CD14-positive monocyte (primary cell): Measurements from ENCODE around the gene POR. TPM values are rescaled to one million over a fixed set of nuclear protein-coding genes. Genes with fewer than 3 reads are reported as not detected.
A peak's percentile ranks its signal among the peaks of the same experiment; 100 is the strongest.

ENCODE experiments used
- DNase-seq, 3 donors: peaks; one replicate each; pipeline ENCODE4 v3.0.0-alpha.2; 2011 to 2022
- H2AFZ ChIP-seq: 2 replicates; pipeline ENCODE4 v1.6.0; 2012; ENCODE audit warnings: mild to moderate bottlenecking, low read depth, low read length, inconsistent platforms; ENCODE audit not compliant: insufficient read depth, poor library complexity, severe bottlenecking
- H3K27ac ChIP-seq, 2 donors: 1 replicate in 1 of 2; 2 replicates in 1 of 2; pipeline ENCODE4 v1.5.1; 2012 to 2013; ENCODE audit warnings: low read length in 2 of 2, control low read depth in 1 of 2, inconsistent platforms in 1 of 2, low read depth in 1 of 2, mild to moderate bottlenecking in 1 of 2
- H3K27me3 ChIP-seq, 2 donors: one replicate each; pipeline versions ENCODE4 v1.6.0 to v1.6.1; 2011 to 2013; ENCODE audit warnings: low read length in 2 of 2; ENCODE audit not compliant: control insufficient read depth in 2 of 2, insufficient read depth in 2 of 2
- H3K36me3 ChIP-seq, 2 donors: replicated peaks in 1 of 2; 1 replicate in 1 of 2; 2 replicates in 1 of 2; pipeline versions ENCODE4 v1.5.1 to v1.6.1; 2012 to 2013; ENCODE audit warnings: low read length in 2 of 2, control low read depth in 1 of 2, inconsistent platforms in 1 of 2, mild to moderate bottlenecking in 1 of 2; ENCODE audit not compliant: insufficient read depth in 2 of 2, control insufficient read depth in 1 of 2
- H3K4me1 ChIP-seq, 2 donors: 1 replicate in 1 of 2; 2 replicates in 1 of 2; pipeline versions ENCODE4 v1.5.1 to v1.6.1; 2012 to 2013; ENCODE audit warnings: low read length in 2 of 2, control low read depth in 1 of 2, inconsistent platforms in 1 of 2, mild to moderate bottlenecking in 1 of 2, moderate library complexity in 1 of 2; ENCODE audit not compliant: insufficient read depth in 2 of 2, control insufficient read depth in 1 of 2
- H3K4me2 ChIP-seq: replicated peaks from 2 replicates; pipeline ENCODE3; 2012; ENCODE audit warnings: low read length, moderate library complexity, mild to moderate bottlenecking; ENCODE audit not compliant: poor library complexity, severe bottlenecking; ENCODE audit errors: extremely low read depth
- H3K4me3 ChIP-seq, 3 experiments: fragments of 200-600 bp in 1 of 3; sonication (generic) in 1 of 3; replicated peaks in 1 of 3; 1 replicate in 2 of 3; 2 replicates in 1 of 3; pipeline ENCODE4 v1.5.1; 2011 to 2013; ENCODE audit warnings: low read length in 3 of 3, mild to moderate bottlenecking in 3 of 3, control low read depth in 2 of 3, low read depth in 2 of 3, inconsistent platforms in 1 of 3, moderate library complexity in 1 of 3
- H3K79me2 ChIP-seq: 2 replicates; pipeline ENCODE4 v1.6.0; 2012; ENCODE audit warnings: mild to moderate bottlenecking, control low read depth, inconsistent platforms, low read length, moderate library complexity; ENCODE audit not compliant: insufficient read depth
- H3K9ac ChIP-seq: 2 replicates; pipeline ENCODE4 v1.6.0; 2017; ENCODE audit warnings: low read length, mild to moderate bottlenecking; ENCODE audit not compliant: insufficient read depth, poor library complexity, severe bottlenecking
- H3K9me3 ChIP-seq, 2 donors: replicated peaks in 1 of 2; 1 replicate in 1 of 2; 2 replicates in 1 of 2; pipeline versions ENCODE4 v1.5.1 to v1.6.1; 2012 to 2013; ENCODE audit warnings: low read length in 2 of 2, control low read depth in 1 of 2; ENCODE audit not compliant: control insufficient read depth in 1 of 2, insufficient read depth in 1 of 2
- H4K20me1 ChIP-seq: 2 replicates; pipeline ENCODE4 v1.6.0; 2012; ENCODE audit warnings: mild to moderate bottlenecking, low read length, control low read depth, moderate library complexity; ENCODE audit not compliant: insufficient read depth
- H3K27ac Mint-ChIP-seq, 7 donors: one replicate each; pipeline ENCODE4 v1.8.0; 2020; ENCODE audit warnings: mild to moderate bottlenecking in 7 of 7, mixed read lengths in 7 of 7, moderate library complexity in 6 of 7, inconsistent platforms in 2 of 7
- H3K27me3 Mint-ChIP-seq, 3 donors: one replicate each; pipeline ENCODE4 v1.8.0; 2021 to 2022; ENCODE audit warnings: low read depth in 3 of 3, mild to moderate bottlenecking in 3 of 3, mixed read lengths in 3 of 3, moderate library complexity in 3 of 3, inconsistent platforms in 1 of 3
- H3K36me3 Mint-ChIP-seq, 2 donors: one replicate each; pipeline ENCODE4 v1.8.0; 2020; ENCODE audit warnings: mixed read lengths in 2 of 2, inconsistent platforms in 1 of 2, mild to moderate bottlenecking in 1 of 2
- H3K4me1 Mint-ChIP-seq: one replicate; pipeline ENCODE4 v1.8.0; 2020; ENCODE audit warnings: mild to moderate bottlenecking, mixed read lengths
- H3K4me3 Mint-ChIP-seq, 2 donors: one replicate each; pipeline ENCODE4 v1.8.0; 2020; ENCODE audit warnings: mild to moderate bottlenecking in 2 of 2, mixed read lengths in 2 of 2, moderate library complexity in 1 of 2
- H3K9me3 Mint-ChIP-seq, 7 donors: one replicate each; pipeline ENCODE4 v1.8.0; 2020 to 2022; ENCODE audit warnings: mixed read lengths in 7 of 7, mild to moderate bottlenecking in 6 of 7, moderate library complexity in 6 of 7, inconsistent platforms in 2 of 7
- CTCF ChIP-seq: fragments of 200-600 bp; IDR thresholded peaks from one replicate; pipeline ENCODE4 v1.8.0; 2022; ENCODE audit warnings: antibody characterized with exemption, mild to moderate bottlenecking
- WGBS: methylation state at CpG from one replicate; pipeline ENCODE4 v1.1.5; 2013; ENCODE audit warnings: missing lambda C conversion rate; ENCODE audit not compliant: insufficient coverage; 5-methylcytosine and 5-hydroxymethylcytosine counted together
- intact Hi-C, 2 donors: fragments of 100-400 bp; cut with micrococcal nuclease; formaldehyde crosslinking; loops; one replicate each; pipeline versions ENCODE4 v1.15.0 to v1.15.1; 2023
- polyA plus RNA-seq, 3 donors: library from polyadenylated mRNA; depleted of rRNA in 1 of 3; unstranded in 2 of 3; stranded (reverse) in 1 of 3; fragments of 300-500 nt in 2 of 3; fragments of >200 nt in 1 of 3; fragmentation: Illumina TruSeq in 2 of 3; gene quantifications; 1 replicate in 2 of 3; 2 replicates in 1 of 3; pipeline ENCODE4 v1.2.3, GENCODE V29; 2012 to 2021

The POR gene
- polyA plus RNA-seq, 3 donors, result 90.5 to 102 (median 98.1) TPM

- WGBS, result 92% methylated on average over 34 of the region's 41 CpGs
- no peaks in the 10 kb centered on the region for H3K79me2 ChIP-seq
- DNase-seq, result no peak
- Mint-ChIP-seq H3K36me3 (peaks cover 50 to 68% of the 10 kb centered on the region in 2 donors), H3K9me3 (no peaks in the 10 kb centered on the region), H3K4me1 (peaks cover 5% of the 10 kb centered on the region), H3K27me3 (no peaks in the 10 kb centered on the region), H3K27ac (peak overlapping the region in 1 of 7 donors; percentile 25), H3K4me3 (no peak overlapping the region)
- H4K20me1 ChIP-seq, result peaks cover 43% of the 10 kb centered on the region
- no peaks in the 10 kb centered on the region for H3K9me3 ChIP-seq
- no peak overlapping the region for H2AFZ ChIP-seq
- H3K36me3 ChIP-seq, result peaks cover 71 to 77% of the 10 kb centered on the region in 2 donors
- no peak overlapping the region for H3K4me3 ChIP-seq
- no peak overlapping the region for H3K9ac ChIP-seq
- no peak overlapping the region for H3K4me2 ChIP-seq
- H3K4me1 ChIP-seq, result no peaks in the 10 kb centered on the region
- intact Hi-C loops, result no loop called here
- TF ChIP-seq CTCF, result no peak
- H3K27ac ChIP-seq, result no peak overlapping the region
- H3K27me3 ChIP-seq, result no peaks in the 10 kb centered on the region
Observed at GRCh38 chr7:75985518-75986146, 70.7 kb downstream of the POR start.

GRCh38 chr7:75986147-75986781 is 71.3 kb downstream of the POR start:
- no peak overlapping the region for H3K27ac Mint-ChIP-seq
- no peak overlapping the region for H3K4me2 ChIP-seq
- H3K4me3 ChIP-seq, result no peak overlapping the region
- TF ChIP-seq CTCF, result no peak
- H3K27ac ChIP-seq, result no peak overlapping the region
- no peaks in the 10 kb centered on the region for H3K9me3 ChIP-seq
- H3K9me3 Mint-ChIP-seq, result no peaks in the 10 kb centered on the region
- H3K36me3 Mint-ChIP-seq, result peaks cover 51 to 68% of the 10 kb centered on the region in 2 donors
- peaks cover 9% of the 10 kb centered on the region for H3K4me1 Mint-ChIP-seq
- no peaks in the 10 kb centered on the region for H3K27me3 ChIP-seq
- H2AFZ ChIP-seq, result no peak overlapping the region
- 95% methylated on average over 14 of the region's 20 CpGs for WGBS
- no peak overlapping the region for H3K4me3 Mint-ChIP-seq
- intact Hi-C loops, result no loop called here
- H3K36me3 ChIP-seq, result peaks cover 65 to 71% of the 10 kb centered on the region in 2 donors
- H4K20me1 ChIP-seq, result peaks cover 43% of the 10 kb centered on the region
- no peaks in the 10 kb centered on the region for H3K27me3 Mint-ChIP-seq
- no peak for DNase-seq
- no peaks in the 10 kb centered on the region for H3K4me1 ChIP-seq
- H3K79me2 ChIP-seq, result no peaks in the 10 kb centered on the region
- H3K9ac ChIP-seq, result no peak overlapping the region
